DMS114 treated with DMSO at 0.1 percent for 48 hours (cell line): ENCODE measurements around the gene PLEKHN1.

Experiments
- DNase-seq: peaks from one replicate; lab custom pipeline; 2025; ENCODE audit not compliant: unreplicated experiment; lab: John Stamatoyannopoulos, UW

Gene PLEKHN1

DNA sequence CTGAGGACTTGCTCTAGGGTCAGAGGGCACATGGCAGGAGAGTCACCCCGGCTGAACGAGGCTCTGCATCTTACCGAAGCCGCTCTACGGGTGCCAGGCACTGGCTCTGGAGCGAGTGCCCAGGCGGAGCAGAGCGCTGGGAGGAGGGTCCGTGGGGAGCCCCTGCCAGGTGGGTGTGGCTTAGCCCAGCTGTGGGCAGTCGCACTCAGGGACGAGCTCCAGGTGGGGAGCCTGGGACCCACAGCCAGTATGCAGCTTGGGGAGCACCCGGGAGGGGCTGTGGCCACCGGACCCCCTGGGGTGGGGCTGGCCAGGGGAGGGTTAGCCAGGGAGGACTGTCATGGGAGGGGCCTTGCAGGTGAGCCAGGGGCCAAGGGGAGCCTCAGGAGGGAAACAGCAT is 57.4 kb downstream of the PLEKHN1 start:
- no peak for DNase-seq

DNA sequence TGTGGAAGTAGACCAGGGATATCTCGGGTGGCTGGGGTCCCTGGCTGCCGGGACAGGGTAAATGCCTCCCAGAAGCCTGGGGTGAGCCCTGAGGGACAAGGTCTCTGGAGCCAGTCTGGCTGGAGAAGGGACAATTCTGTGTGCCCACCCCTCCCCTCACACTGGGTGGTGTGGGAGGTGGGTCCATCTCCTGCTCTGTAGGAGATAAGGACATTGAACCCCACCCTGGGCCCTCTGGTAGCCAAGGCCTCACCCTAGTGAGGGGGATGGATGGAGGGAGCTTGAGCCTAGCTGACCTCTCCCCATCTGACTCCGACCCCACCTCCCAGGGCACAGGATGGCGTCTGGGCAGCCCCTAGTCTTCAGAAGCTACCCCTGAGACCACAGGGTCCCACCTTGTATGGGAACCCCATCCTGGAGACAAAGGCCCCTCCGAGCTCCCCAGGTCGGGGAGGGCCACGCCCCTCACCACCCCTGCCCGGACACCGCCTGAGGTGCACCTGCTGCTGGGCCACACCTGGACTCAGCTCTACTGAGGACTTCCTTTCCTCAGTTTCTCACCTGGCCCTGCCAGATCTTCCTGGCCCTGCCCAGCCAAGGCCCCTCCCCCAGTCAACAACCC is 58.0 kb downstream of the PLEKHN1 start:
- no peak for DNase-seq

DNA sequence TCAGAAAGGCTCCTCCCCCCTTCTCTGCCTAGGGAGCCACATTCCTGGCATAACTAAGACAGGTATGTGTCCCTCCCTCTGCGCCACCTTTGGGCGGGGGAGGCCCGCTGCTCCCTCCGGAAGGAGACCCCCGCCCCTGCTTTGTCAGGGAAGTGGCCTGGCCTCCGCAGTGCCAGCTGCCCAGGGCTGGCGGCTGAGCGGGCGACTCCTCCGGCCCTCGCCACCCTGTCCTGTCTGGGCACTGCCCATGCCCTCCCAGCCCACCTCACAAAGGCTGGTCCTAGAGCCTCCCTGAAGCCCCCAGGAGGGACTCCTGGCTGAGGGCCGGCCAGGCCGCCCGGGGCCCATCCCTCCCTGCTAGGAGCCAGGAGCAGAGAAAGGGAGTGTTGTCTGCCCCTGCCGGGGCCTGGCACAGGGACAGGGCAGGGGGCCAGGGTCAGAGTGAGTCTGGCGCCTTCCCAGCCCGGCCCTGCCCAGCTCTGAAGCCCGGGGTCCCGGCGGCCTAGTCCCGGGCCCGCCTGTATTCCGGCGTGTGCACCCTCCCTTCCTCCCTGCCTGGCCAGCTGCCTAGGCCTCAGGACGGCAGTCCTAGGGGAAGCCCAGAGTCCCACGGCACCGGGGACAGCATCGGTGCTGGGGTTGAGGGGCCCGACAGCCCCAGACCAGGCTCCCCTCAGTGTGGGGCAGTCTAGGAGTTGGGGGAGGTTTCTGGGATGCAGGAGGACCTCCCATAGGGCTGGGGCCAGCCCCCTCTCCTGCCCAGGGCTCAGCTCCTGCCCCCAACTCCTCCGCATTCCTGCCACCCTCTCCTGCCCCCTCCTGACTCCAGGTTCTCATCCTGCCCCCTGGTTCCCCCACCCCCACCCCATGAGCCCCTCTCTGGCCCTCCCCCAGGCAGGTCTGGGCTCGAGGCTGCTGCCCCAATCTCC is 58.8 kb downstream of the PLEKHN1 start:
- no peak for DNase-seq
